NCI-H146 treated with DMSO at 0.1 percent for 48 hours (cell line): Measurements from ENCODE around the gene STAP1.

Experiments
- DNase-seq: peaks from one replicate; lab custom pipeline; 2025; ENCODE audit not compliant: unreplicated experiment; lab: John Stamatoyannopoulos, UW

STAP1 gene

GRCh38 chr4:67555447-67555846, 3.1 kb upstream of the STAP1 start:
- no peak for DNase-seq

GRCh38 chr4:67556436-67556835, 2.1 kb upstream of the STAP1 start:
- no peak for DNase-seq

GRCh38 chr4:67565284-67565683, 6.8 kb downstream of the STAP1 start:
- DNase-seq = no peak

GRCh38 chr4:67566335-67566734, 7.8 kb downstream of the STAP1 start:
- no peak for DNase-seq

- DNase-seq = no peak
Measured at GRCh38 chr4:67568820-67569219, 10.3 kb downstream of the STAP1 start.

GRCh38 chr4:67570537-67570936, 12.0 kb downstream of the STAP1 start:
- no peak for DNase-seq

GRCh38 chr4:67571975-67572374, 13.4 kb downstream of the STAP1 start:
- no peak for DNase-seq

- no peak for DNase-seq
Measured at GRCh38 chr4:67573193-67573592, 14.7 kb downstream of the STAP1 start.

GRCh38 chr4:67575232-67576058, 16.9 kb downstream of the STAP1 start:
- peak; percentile 95 for DNase-seq

- no peak for DNase-seq
Measured at GRCh38 chr4:67576059-67576466, 17.5 kb downstream of the STAP1 start.

GRCh38 chr4:67576538-67576937, 18.0 kb downstream of the STAP1 start:
- DNase-seq = no peak

GRCh38 chr4:67580577-67580976, 22.1 kb downstream of the STAP1 start:
- DNase-seq = no peak

GRCh38 chr4:67581208-67581857, 22.8 kb downstream of the STAP1 start:
- no peak for DNase-seq

- DNase-seq = no peak
Measured at GRCh38 chr4:67581913-67582312, 23.4 kb downstream of the STAP1 start.

- DNase-seq = no peak
Measured at GRCh38 chr4:67584496-67584895, 26.0 kb downstream of the STAP1 start.

GRCh38 chr4:67587156-67587555, 28.6 kb downstream of the STAP1 start:
- no peak for DNase-seq

GRCh38 chr4:67593741-67594175, 35.2 kb downstream of the STAP1 start:
- no peak for DNase-seq

- DNase-seq = no peak
Measured at GRCh38 chr4:67603310-67604028, 44.9 kb downstream of the STAP1 start.

- no peak for DNase-seq
Measured at GRCh38 chr4:67604029-67604381, 45.5 kb downstream of the STAP1 start.

- DNase-seq = no peak
Measured at GRCh38 chr4:67604749-67605148, 46.2 kb downstream of the STAP1 start.

- no peak for DNase-seq
Measured at GRCh38 chr4:67608027-67608426, 49.5 kb downstream of the STAP1 start.

GRCh38 chr4:67614186-67614585, 55.7 kb downstream of the STAP1 start:
- no peak for DNase-seq
